Thyroid gland (tissue), 4 donors: ENCODE data around the gene RINT1.

Experiments used
- POLR2A ChIP-seq, 2 donors: fragments of 450-650 bp; IDR thresholded peaks; one replicate each; pipeline ENCODE4 v1.6.1; 2017; ENCODE audit warnings: antibody characterized with exemption in 2 of 2, mild to moderate bottlenecking in 2 of 2, moderate library complexity in 1 of 2
- TF ChIP-seq, protein P1 (sequence below), 6 experiments: fragments of 200-600 bp in 3 of 6; fragments of 450-650 bp in 3 of 6; sonication (generic) in 3 of 6; IDR thresholded peaks; one replicate each; pipeline ENCODE4 v1.5.1; 2016 to 2019; ENCODE audit warnings: antibody characterized with exemption in 6 of 6, mild to moderate bottlenecking in 2 of 6, inconsistent platforms in 1 of 6, moderate library complexity in 1 of 6

DNA sequence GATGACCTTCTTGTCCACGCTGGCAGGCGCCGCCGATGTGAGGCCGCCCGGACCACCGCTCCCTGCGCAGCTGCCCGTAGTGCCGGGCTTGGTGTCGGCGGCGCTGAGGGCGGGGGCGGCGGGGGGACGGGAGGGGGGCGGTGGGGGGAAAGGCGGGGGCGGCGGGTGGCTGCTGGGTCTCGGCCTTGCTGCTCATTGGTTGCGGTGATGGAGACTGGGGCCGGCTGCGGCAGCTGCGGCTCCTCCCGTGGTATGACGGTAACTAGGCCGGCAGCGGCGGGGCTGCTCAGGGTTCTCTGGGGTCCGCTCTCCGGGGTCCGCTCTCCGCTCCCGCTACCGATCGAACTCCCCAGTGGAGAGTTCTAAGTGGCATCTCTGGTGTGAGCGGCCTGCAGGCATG lies 51.1 kb downstream of the RINT1 start:
- TF ChIP-seq, protein P1, sequence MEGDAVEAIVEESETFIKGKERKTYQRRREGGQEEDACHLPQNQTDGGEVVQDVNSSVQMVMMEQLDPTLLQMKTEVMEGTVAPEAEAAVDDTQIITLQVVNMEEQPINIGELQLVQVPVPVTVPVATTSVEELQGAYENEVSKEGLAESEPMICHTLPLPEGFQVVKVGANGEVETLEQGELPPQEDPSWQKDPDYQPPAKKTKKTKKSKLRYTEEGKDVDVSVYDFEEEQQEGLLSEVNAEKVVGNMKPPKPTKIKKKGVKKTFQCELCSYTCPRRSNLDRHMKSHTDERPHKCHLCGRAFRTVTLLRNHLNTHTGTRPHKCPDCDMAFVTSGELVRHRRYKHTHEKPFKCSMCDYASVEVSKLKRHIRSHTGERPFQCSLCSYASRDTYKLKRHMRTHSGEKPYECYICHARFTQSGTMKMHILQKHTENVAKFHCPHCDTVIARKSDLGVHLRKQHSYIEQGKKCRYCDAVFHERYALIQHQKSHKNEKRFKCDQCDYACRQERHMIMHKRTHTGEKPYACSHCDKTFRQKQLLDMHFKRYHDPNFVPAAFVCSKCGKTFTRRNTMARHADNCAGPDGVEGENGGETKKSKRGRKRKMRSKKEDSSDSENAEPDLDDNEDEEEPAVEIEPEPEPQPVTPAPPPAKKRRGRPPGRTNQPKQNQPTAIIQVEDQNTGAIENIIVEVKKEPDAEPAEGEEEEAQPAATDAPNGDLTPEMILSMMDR (IDR thresholded peaks at IDR 0.05): no peak
- TF ChIP-seq POLR2A (IDR thresholded peaks at IDR 0.05): no peak
